ENCODE results near the gene SNED1. TPM values are rescaled to one million over a fixed set of nuclear protein-coding genes. Genes with fewer than 3 reads are reported as not detected.

Gene SNED1
- total RNA-seq, 2 donors from 2014 or later, result 0.66 to 4.5 TPM

- H3K27me3 Mint-ChIP-seq (ENCODE audit: insufficient read depth), result peaks cover 1% of the 10 kb centered on the region
- Histone ChIP-seq H3K27ac (ENCODE audit: low read depth, low read length) (no peak overlapping the region), H3K9me3 (ENCODE audit: control insufficient read depth, low read length) (no peaks in the 10 kb centered on the region)
These were observed 54.4 kb downstream of the SNED1 start for GRCh38 chr2:241052677-241053360.

GRCh38 chr2:241053576-241054251, 55.3 kb downstream of the SNED1 start:
- TF ChIP-seq CTCF (conservative IDR thresholded peaks at IDR 0.05), result no peak
- Mint-ChIP-seq H3K9me3 (no peaks in the 10 kb centered on the region), H3K4me1 (no peaks in the 10 kb centered on the region), H3K27ac (no peak overlapping the region), H3K4me3 (no peak overlapping the region), H3K36me3 (ENCODE audit: low read depth) (no peaks in the 10 kb centered on the region), H3K27me3 (ENCODE audit: insufficient read depth) (peaks cover 1% of the 10 kb centered on the region)
- Histone ChIP-seq H3K36me3 (ENCODE audit: control insufficient read depth, insufficient read depth, low read length) (no peaks in the 10 kb centered on the region), H3K4me1 (ENCODE audit: control insufficient read depth, insufficient read depth, low read length) (no peaks in the 10 kb centered on the region), H3K4me3 (ENCODE audit: low read length) (no peak overlapping the region), H3K27me3 (ENCODE audit: control insufficient read depth, insufficient read depth, low read length, poor library complexity, severe bottlenecking) (peaks cover 14% of the 10 kb centered on the region), H3K9ac (ENCODE audit: extremely low read depth, low read length, poor library complexity, severe bottlenecking) (no peak overlapping the region), H3K9me3 (ENCODE audit: control insufficient read depth, low read length) (no peaks in the 10 kb centered on the region), H3K27ac (ENCODE audit: low read depth, low read length) (no peak overlapping the region)
- 93 to 99% methylated on average over 5 to 8 of the region's 8 CpGs for WGBS, 2 experiments (ENCODE audit: insufficient coverage in 1 of 2, insufficient read length in 1 of 2)
- no peak for DNase-seq

More at GRCh38 chr2:241052677-241053360, 54.4 kb downstream of the SNED1 start:
- H3K9ac ChIP-seq (ENCODE audit: extremely low read depth, low read length, poor library complexity, severe bottlenecking), result no peak overlapping the region
- H3K4me3 ChIP-seq (ENCODE audit: low read length), result no peak overlapping the region
- Mint-ChIP-seq H3K27ac (no peak overlapping the region), H3K4me1 (no peaks in the 10 kb centered on the region), H3K36me3 (ENCODE audit: low read depth) (no peaks in the 10 kb centered on the region), H3K9me3 (no peaks in the 10 kb centered on the region), H3K4me3 (no peak overlapping the region)
- peak; percentile 43 for DNase-seq
- H3K36me3 ChIP-seq (ENCODE audit: control insufficient read depth, insufficient read depth, low read length), result no peaks in the 10 kb centered on the region
- WGBS, 2 experiments (ENCODE audit: insufficient coverage in 1 of 2, insufficient read length in 1 of 2), result 92 to 94% methylated on average over 18 to 31 of the region's 31 CpGs
- no peak for TF ChIP-seq CTCF (conservative IDR thresholded peaks at IDR 0.05)
- H3K4me1 ChIP-seq (ENCODE audit: control insufficient read depth, insufficient read depth, low read length), result no peaks in the 10 kb centered on the region
- H3K27me3 ChIP-seq (ENCODE audit: control insufficient read depth, insufficient read depth, low read length, poor library complexity, severe bottlenecking), result peaks cover 14% of the 10 kb centered on the region

- Mint-ChIP-seq H3K4me1 (no peaks in the 10 kb centered on the region), H3K27ac (no peak overlapping the region), H3K27me3 (ENCODE audit: insufficient read depth) (peaks cover 4% of the 10 kb centered on the region)
These were observed 62.9 kb downstream of the SNED1 start for GRCh38 chr2:241061275-241061674.

More at GRCh38 chr2:241061275-241061674, 62.9 kb downstream of the SNED1 start:
- Histone ChIP-seq H3K36me3 (ENCODE audit: control insufficient read depth, insufficient read depth, low read length) (no peaks in the 10 kb centered on the region), H3K4me1 (ENCODE audit: control insufficient read depth, insufficient read depth, low read length) (no peaks in the 10 kb centered on the region), H3K27me3 (ENCODE audit: control insufficient read depth, insufficient read depth, low read length, poor library complexity, severe bottlenecking) (no peaks in the 10 kb centered on the region), H3K27ac (ENCODE audit: low read depth, low read length) (no peak overlapping the region), H3K9me3 (ENCODE audit: control insufficient read depth, low read length) (no peaks in the 10 kb centered on the region), H3K9ac (ENCODE audit: extremely low read depth, low read length, poor library complexity, severe bottlenecking) (no peak overlapping the region), H3K4me3 (ENCODE audit: low read length) (no peak overlapping the region)
- Mint-ChIP-seq H3K9me3 (no peaks in the 10 kb centered on the region), H3K4me3 (no peak overlapping the region), H3K36me3 (ENCODE audit: low read depth) (no peaks in the 10 kb centered on the region)
- 93 to 95% methylated on average over 4 to 6 of the region's 6 CpGs for WGBS, 2 experiments (ENCODE audit: insufficient coverage in 1 of 2, insufficient read length in 1 of 2)
- DNase-seq, result no peak
- no peak for TF ChIP-seq CTCF (conservative IDR thresholded peaks at IDR 0.05)
